Right renal cortex interstitium (tissue), 3 donors: ENCODE measurements around the gene IL5. TPM values are rescaled to one million over a fixed set of nuclear protein-coding genes. Genes with fewer than 3 reads are reported as not detected.
"Not testable (repeated sequence)": the region's sequence is repeated elsewhere in the genome, so short reads cannot be mapped to it uniquely, and the experiment has no call there.

ENCODE experiments used
- DNase-seq, 3 donors: peaks; one replicate each; pipeline ENCODE4 v3.0.0-alpha.2; 2013; ENCODE audit warnings: low read depth in 3 of 3, low spot score in 2 of 3
- polyA plus RNA-seq, 3 donors: library from polyadenylated mRNA; unstranded; fragments of 120-200 nt; gene quantifications; one replicate each; pipeline ENCODE4 v1.2.1, GENCODE V29; 2013; ENCODE audit not compliant: insufficient read length in 3 of 3

The IL5 gene
- polyA plus RNA-seq, 3 donors, result not detected

GRCh38 chr5:132539716-132540115, 3.6 kb downstream of the IL5 start:
- no peak for DNase-seq

GRCh38 chr5:132530946-132531345, 12.4 kb downstream of the IL5 start:
- DNase-seq, result no peak

- no peak for DNase-seq
Measured at GRCh38 chr5:132528866-132529634, 14.3 kb downstream of the IL5 start.

GRCh38 chr5:132528021-132528420, 15.3 kb downstream of the IL5 start:
- no peak for DNase-seq

GRCh38 chr5:132526974-132527564, 16.3 kb downstream of the IL5 start:
- DNase-seq, result no peak

- peak; percentile 47 to 57 (median 47) for DNase-seq
Measured at GRCh38 chr5:132526290-132526973, 16.9 kb downstream of the IL5 start.

GRCh38 chr5:132525299-132525724, 18.0 kb downstream of the IL5 start:
- DNase-seq, result no peak

GRCh38 chr5:132524877-132525276, 18.4 kb downstream of the IL5 start:
- not testable (repeated sequence) for DNase-seq

GRCh38 chr5:132522067-132522466, 21.3 kb downstream of the IL5 start:
- not testable (repeated sequence) for DNase-seq

GRCh38 chr5:132513618-132514336, 29.5 kb downstream of the IL5 start:
- not testable (repeated sequence) for DNase-seq

GRCh38 chr5:132510076-132510475, 33.2 kb downstream of the IL5 start:
- DNase-seq, result no peak

GRCh38 chr5:132506094-132506692, 37.1 kb downstream of the IL5 start:
- DNase-seq, result no peak

GRCh38 chr5:132505641-132506040, 37.7 kb downstream of the IL5 start:
- no peak for DNase-seq

GRCh38 chr5:132504746-132505145, 38.6 kb downstream of the IL5 start:
- DNase-seq, result no peak

GRCh38 chr5:132503244-132503643, 40.1 kb downstream of the IL5 start:
- DNase-seq, result no peak

- no peak for DNase-seq
Measured at GRCh38 chr5:132501961-132502931, 41.1 kb downstream of the IL5 start.

- no peak for DNase-seq
Measured at GRCh38 chr5:132501629-132501956, 41.7 kb downstream of the IL5 start.

- DNase-seq, result peak in 1 of 3 donors; percentile 44
Measured at GRCh38 chr5:132500931-132501628, 42.2 kb downstream of the IL5 start.
